Heart right ventricle (tissue), 16 donors: ENCODE results near the gene RRAS2. TPM values are rescaled to one million over a fixed set of nuclear protein-coding genes. Genes with fewer than 3 reads are reported as not detected.

Source experiments
- ATAC-seq, 8 donors: fragments of 200-7000 bp; cut with Tn5 transposase; one replicate each; pipeline ENCODE4 v1.9.1; 2020; ENCODE audit warnings: mild to moderate bottlenecking in 8 of 8, moderate library complexity in 8 of 8, moderate number of reproducible peaks in 1 of 8
- DNase-seq, 2 donors: peaks; one replicate each; pipeline ENCODE4 v3.0.0-alpha.2; 2020
- H3K27ac ChIP-seq, 10 donors: fragments of 200-600 bp; sonication (generic) in 2 of 10; one replicate each; pipeline versions ENCODE4 v1.5.0 to v1.8.0; 2020 to 2022; ENCODE audit warnings: mild to moderate bottlenecking in 3 of 10
- H3K27me3 ChIP-seq, 7 donors: fragments of 200-600 bp; one replicate each; pipeline ENCODE4 v1.8.0; 2021 to 2022; ENCODE audit warnings: mild to moderate bottlenecking in 2 of 7
- H3K36me3 ChIP-seq, 9 donors: fragments of 200-600 bp; sonication (generic) in 1 of 9; one replicate each; pipeline versions ENCODE4 v1.5.0 to v1.8.0; 2020 to 2022; ENCODE audit warnings: mild to moderate bottlenecking in 2 of 9
- H3K4me1 ChIP-seq, 9 donors: fragments of 200-600 bp; sonication (generic) in 1 of 9; one replicate each; pipeline versions ENCODE4 v1.5.0 to v1.8.0; 2020 to 2022; ENCODE audit warnings: mild to moderate bottlenecking in 4 of 9
- H3K4me3 ChIP-seq, 10 donors: fragments of 200-600 bp; sonication (generic) in 2 of 10; one replicate each; pipeline versions ENCODE4 v1.5.0 to v1.8.0; 2020 to 2022; ENCODE audit warnings: mild to moderate bottlenecking in 7 of 10, moderate library complexity in 2 of 10
- H3K9me3 ChIP-seq, 11 donors: fragments of 200-600 bp in 10 of 11; sonication (generic) in 2 of 11; one replicate each; pipeline versions ENCODE4 v1.5.0 to v1.8.0; 2013 to 2022; ENCODE audit warnings: mild to moderate bottlenecking in 2 of 11, control low read depth in 1 of 11, moderate library complexity in 1 of 11
- WGBS, 2 donors: extraction: QIAGEN DNeasy Blood & Tissue Kit; methylation state at CpG; one replicate each; pipeline ENCODE4 v1.1.7; 2013; ENCODE audit warnings: inconsistent platforms in 1 of 2; 5-methylcytosine and 5-hydroxymethylcytosine counted together
- intact Hi-C, 10 donors: fragments of 100-400 bp; cut with DNase I; formaldehyde crosslinking; loops; one replicate each; pipeline versions ENCODE4 v1.11.1 to v1.14.2; 2022
- polyA plus RNA-seq, 2 donors: library from polyadenylated mRNA; stranded (reverse); fragments of 200-250 nt; gene quantifications; one replicate each; pipeline ENCODE4 v1.2.3, GENCODE V29; 2013
- total RNA-seq, 10 donors: library from RNA; stranded (reverse); fragmentation: NEBNext Ultra II Directional in 3 of 10; extraction: Animal tissue kit (Norgen Biotek cat#: 25700) in 3 of 10; gene quantifications; one replicate each; pipeline versions ENCODE4 v1.2.1 to v1.2.4, GENCODE V29; 2021 to 2023
- TF ChIP-seq, protein P1 (sequence below), 9 donors: fragments of 200-600 bp; sonication (generic) in 2 of 9; IDR thresholded peaks; one replicate each; pipeline versions ENCODE4 v1.5.0 to v1.8.0; 2021 to 2022; ENCODE audit warnings: antibody characterized with exemption in 9 of 9, mild to moderate bottlenecking in 5 of 9, moderate library complexity in 1 of 9
- donor health status: Arrhythmogenic right ventricular cardiomyopathy.
- donor health status: ischemic (EF 13 %, LVEDD 7.1; RV severe dilation, severe dysfunction).
- donor health status: healthy with polysubstance abuse.
- donor health status: DM: no; HTN: yes; CAD: no.
- donor health status: DM: no; HTN: no; CAD: no.
- donor health status: ischemic (EF 25% LVEDD 6.9; RV normal size, moderate dysfunction).
- donor health status: ischemic (EF 25% LVEDD 5.7; RV mildly dilated, moderate dysfunction).
- donor health status: healthy.
- donor health status: DM: yes; HTN: yes; CAD: no.
- donor health status: Ischemic cardiomyopathy.
- donor health status: ischemic (EF 35%, LVEDD 5.7; RV mildly dilated, moderate dysfunction).
- donor health status: nonischemic (EF 11% LVEDD 7.7; RV severe dilation, severe dysfunction).
- donor health status: DM: yes; HTN: yes; CAD: no.
- donor health status: PGD.
- donor health status: ischemic (EF 29% LVEDD 5.4; RV normal size, mild dysfunction).
- donor health status: nonischemic (EF 23%, LVEDD 6.1; RV moderate dilation, normal function).

Gene RRAS2
- total and polyA plus RNA-seq, 12 donors = 20.8 to 142 (median 37.3) TPM

DNA sequence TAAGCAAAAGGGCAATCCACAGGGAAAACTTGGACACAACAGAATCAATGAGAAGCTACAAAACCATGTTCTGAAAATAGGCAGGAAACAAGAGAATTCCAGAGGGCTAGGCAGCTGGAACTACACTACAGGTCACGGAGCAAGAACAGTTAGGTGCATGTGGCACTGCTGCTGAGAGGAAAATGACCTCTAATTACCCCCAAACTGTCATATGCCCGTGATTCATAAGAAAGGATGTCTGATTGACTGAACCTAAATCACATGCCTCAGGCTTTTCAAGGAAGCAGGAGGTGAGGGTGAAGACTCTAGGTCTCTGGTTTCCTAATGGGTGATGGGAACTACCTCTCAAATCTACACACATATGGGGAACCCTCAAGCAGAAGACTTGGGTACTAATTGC, 17.9 kb upstream of the RRAS2 start:
- TF ChIP-seq, protein P1, sequence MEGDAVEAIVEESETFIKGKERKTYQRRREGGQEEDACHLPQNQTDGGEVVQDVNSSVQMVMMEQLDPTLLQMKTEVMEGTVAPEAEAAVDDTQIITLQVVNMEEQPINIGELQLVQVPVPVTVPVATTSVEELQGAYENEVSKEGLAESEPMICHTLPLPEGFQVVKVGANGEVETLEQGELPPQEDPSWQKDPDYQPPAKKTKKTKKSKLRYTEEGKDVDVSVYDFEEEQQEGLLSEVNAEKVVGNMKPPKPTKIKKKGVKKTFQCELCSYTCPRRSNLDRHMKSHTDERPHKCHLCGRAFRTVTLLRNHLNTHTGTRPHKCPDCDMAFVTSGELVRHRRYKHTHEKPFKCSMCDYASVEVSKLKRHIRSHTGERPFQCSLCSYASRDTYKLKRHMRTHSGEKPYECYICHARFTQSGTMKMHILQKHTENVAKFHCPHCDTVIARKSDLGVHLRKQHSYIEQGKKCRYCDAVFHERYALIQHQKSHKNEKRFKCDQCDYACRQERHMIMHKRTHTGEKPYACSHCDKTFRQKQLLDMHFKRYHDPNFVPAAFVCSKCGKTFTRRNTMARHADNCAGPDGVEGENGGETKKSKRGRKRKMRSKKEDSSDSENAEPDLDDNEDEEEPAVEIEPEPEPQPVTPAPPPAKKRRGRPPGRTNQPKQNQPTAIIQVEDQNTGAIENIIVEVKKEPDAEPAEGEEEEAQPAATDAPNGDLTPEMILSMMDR (IDR thresholded peaks at IDR 0.05) = no peak
- no peak for ATAC-seq
- intact Hi-C loops = no loop called here
- peaks cover 0 to 34% (median 17%) of the 10 kb centered on the region in 9 donors for H3K4me1 ChIP-seq
- no peak overlapping the region for H3K4me3 ChIP-seq
- no peak for DNase-seq
- no peak overlapping the region for H3K27ac ChIP-seq
- no peaks in the 10 kb centered on the region for H3K36me3 ChIP-seq
- WGBS, 2 donors = 62 to 69% methylated on average over 2 of the region's 2 CpGs
- peaks cover 0 to 37% (median 0%) of the 10 kb centered on the region in 7 donors for H3K27me3 ChIP-seq
- H3K9me3 ChIP-seq = no peaks in the 10 kb centered on the region

DNA sequence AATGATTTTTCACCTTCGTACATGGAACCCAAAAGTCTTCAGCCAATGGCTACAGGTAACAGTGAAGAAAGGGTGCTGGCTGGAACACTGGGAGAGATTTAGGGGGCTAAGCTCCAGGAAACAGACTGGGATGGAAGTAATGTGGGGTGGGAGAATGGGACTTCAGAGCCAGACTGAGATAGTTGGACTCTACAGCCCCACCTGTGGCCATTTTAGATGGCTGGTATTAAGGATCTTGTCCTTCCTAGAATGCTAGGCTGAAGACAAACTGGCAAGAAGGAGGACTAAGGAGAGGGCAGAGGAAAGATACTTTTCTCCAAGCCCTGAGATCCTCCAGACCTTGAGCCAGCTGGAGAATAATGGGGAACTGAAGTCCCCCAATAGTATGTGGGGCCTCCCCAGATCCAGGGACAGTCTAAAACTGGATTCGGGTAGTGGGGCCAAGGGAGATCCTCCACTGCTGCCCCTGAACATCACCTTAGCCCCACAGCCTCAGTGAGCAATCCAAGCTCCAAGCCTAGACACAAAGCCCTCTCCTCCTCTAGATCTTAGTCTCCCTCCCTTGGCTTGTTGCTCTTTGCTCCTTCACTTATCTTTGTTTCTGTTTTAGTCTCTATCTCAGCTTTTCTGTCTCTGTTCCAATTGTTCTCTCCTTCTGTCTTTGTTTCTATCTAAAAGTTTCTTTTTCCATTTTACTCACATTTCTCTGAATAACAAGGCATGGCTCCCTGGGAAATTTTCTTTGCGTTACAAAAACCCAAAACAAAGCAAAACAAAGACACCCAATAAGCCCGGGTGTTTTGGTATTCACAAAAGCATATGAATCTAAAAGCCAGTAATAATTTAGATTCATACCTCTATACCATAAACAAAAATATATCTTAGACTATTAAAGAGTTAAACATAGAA, 16.2 kb upstream of the RRAS2 start:
- H3K9me3 ChIP-seq = no peaks in the 10 kb centered on the region
- TF ChIP-seq, protein P1 (IDR thresholded peaks at IDR 0.05) = peak in 2 of 9 donors; percentile 13 to 20
- 64 to 73% methylated on average over 4 of the region's 4 CpGs for WGBS, 2 donors
- H3K4me1 ChIP-seq = peaks cover 0 to 19% (median 11%) of the 10 kb centered on the region in 9 donors
- intact Hi-C loops = no loop called here
- no peaks in the 10 kb centered on the region for H3K36me3 ChIP-seq
- ATAC-seq (peak in 2 of 8 donors; percentile 19 to 56), DNase-seq (no peak)
- no peak overlapping the region for H3K4me3 ChIP-seq
- peaks cover 0 to 20% (median 0%) of the 10 kb centered on the region in 7 donors for H3K27me3 ChIP-seq
- H3K27ac ChIP-seq = peak overlapping the region in 6 of 10 donors; percentile 9 to 83 (median 72)

DNA sequence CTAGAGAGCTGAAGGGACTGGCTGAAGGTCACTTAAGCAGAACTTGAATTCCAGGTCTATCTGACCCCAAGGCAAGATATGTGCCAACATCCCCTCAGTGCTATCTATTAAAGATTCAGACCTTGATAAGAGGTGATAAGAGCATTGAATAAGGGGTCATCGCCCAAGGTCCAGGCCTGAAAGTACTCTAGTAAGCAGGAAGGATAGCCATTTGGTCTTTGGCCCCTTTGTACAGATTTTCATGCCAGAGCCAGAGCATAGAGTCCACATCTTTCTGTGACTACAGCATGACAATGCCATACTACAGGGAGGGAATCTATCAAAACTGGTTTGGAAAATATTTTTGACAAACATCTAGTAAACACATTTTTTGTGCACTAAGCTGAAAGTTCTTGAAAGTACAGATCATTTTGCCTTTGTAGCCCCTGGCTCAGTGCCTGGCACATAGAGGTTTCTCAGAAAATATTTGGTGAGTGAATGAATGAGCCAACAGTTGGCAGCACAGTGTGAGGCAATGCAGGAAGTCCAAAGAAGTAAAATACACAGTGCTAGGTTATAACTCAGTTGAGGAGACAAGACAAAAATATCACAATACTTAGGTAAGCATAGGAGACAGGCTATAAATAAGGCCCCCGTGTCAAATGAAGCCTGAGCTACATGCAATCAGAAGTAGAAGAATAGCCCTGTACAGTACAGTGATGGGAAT, 15.1 kb upstream of the RRAS2 start:
- TF ChIP-seq, protein P1 (IDR thresholded peaks at IDR 0.05) = no peak
- Histone ChIP-seq H3K27me3 (peaks cover 0 to 10% (median 0%) of the 10 kb centered on the region in 7 donors), H3K4me1 (peaks cover 0 to 25% (median 11%) of the 10 kb centered on the region in 9 donors), H3K4me3 (no peak overlapping the region), H3K36me3 (no peaks in the 10 kb centered on the region), H3K27ac (peak overlapping the region in 7 of 10 donors; percentile 7 to 83 (median 71)), H3K9me3 (no peaks in the 10 kb centered on the region)
- 53 to 62% methylated on average over 2 of the region's 2 CpGs for WGBS, 2 donors
- DNase-seq (peak in 1 of 2 donors; percentile 48), ATAC-seq (peak; percentile 57 to 98 (median 90))
- intact Hi-C loops = no loop called here

- intact Hi-C loops = no loop called here
- no peaks in the 10 kb centered on the region for H3K27me3 ChIP-seq
- no peak overlapping the region for H3K27ac ChIP-seq
- 92 to 94% methylated on average over 2 of the region's 2 CpGs for WGBS, 2 donors
- no peaks in the 10 kb centered on the region for H3K36me3 ChIP-seq
- TF ChIP-seq, protein P1 (IDR thresholded peaks at IDR 0.05) = no peak
- DNase-seq (no peak), ATAC-seq (no peak)
- H3K4me3 ChIP-seq = no peak overlapping the region
- H3K4me1 ChIP-seq = peaks cover 0 to 25% (median 11%) of the 10 kb centered on the region in 9 donors
- no peaks in the 10 kb centered on the region for H3K9me3 ChIP-seq
Observed at GRCh38 chr11:14372011-14372410, 13.0 kb upstream of the RRAS2 start.
